Ascending aorta (tissue), 2 donors: Measurements from ENCODE around the gene CR1. TPM values are rescaled to one million over a fixed set of nuclear protein-coding genes. Genes with fewer than 3 reads are reported as not detected.

Experiments
- DNase-seq, 2 donors: peaks; one replicate each; pipeline ENCODE4 v3.0.0-alpha.2; 2019; ENCODE audit warnings: low spot score in 2 of 2
- H3K27ac ChIP-seq, 2 donors: fragments of 200-600 bp; sonication (generic); one replicate each; pipeline ENCODE4 v1.5.1; 2016 to 2017; ENCODE audit warnings: mild to moderate bottlenecking in 1 of 2
- H3K27me3 ChIP-seq: fragments of 200-600 bp; sonication (generic); one replicate; pipeline ENCODE4 v1.5.1; 2017
- H3K36me3 ChIP-seq, 2 donors: fragments of 200-600 bp; sonication (generic); one replicate each; pipeline ENCODE4 v1.5.1; 2016
- H3K4me1 ChIP-seq, 2 donors: fragments of 200-600 bp; sonication (generic); one replicate each; pipeline ENCODE4 v1.5.1; 2016 to 2017; ENCODE audit warnings: mild to moderate bottlenecking in 1 of 2
- H3K4me3 ChIP-seq, 2 donors: fragments of 200-600 bp; sonication (generic); one replicate each; pipeline ENCODE4 v1.5.1; 2016 to 2017; ENCODE audit warnings: mild to moderate bottlenecking in 1 of 2
- H3K9me3 ChIP-seq, 2 donors: fragments of 200-600 bp; sonication (generic); one replicate each; pipeline ENCODE4 v1.5.1; 2016
- CTCF ChIP-seq, 3 experiments: fragments of 200-600 bp in 2 of 3; fragments of 450-650 bp in 1 of 3; sonication (generic) in 2 of 3; IDR thresholded peaks; one replicate each; pipeline ENCODE4 v1.5.1; 2016 to 2019; ENCODE audit warnings: antibody characterized with exemption in 3 of 3, mild to moderate bottlenecking in 1 of 3, moderate library complexity in 1 of 3
- intact Hi-C: fragments of 100-400 bp; cut with DNase I; formaldehyde crosslinking; loops from one replicate; pipeline ENCODE4 v1.15.1; 2023
- total RNA-seq: library from RNA; depleted of rRNA; stranded (reverse); fragments of >200 nt; gene quantifications from one replicate; pipeline ENCODE4 v1.1.0, GENCODE V29; 2016

CR1 gene
- total RNA-seq, 1 donor from 2014 or later: 8.4 TPM

- no peak overlapping the region for H3K27ac ChIP-seq
- no peaks in the 10 kb centered on the region for H3K9me3 ChIP-seq
- no peak for DNase-seq
Observed at GRCh38 chr1:207646944-207647579, 151.1 kb downstream of the CR1 start.

GRCh38 chr1:207647671-207648333 lies 151.8 kb downstream of the CR1 start:
- intact Hi-C loops: no loop called here
- no peaks in the 10 kb centered on the region for H3K27me3 ChIP-seq
- no peak for DNase-seq
- no peak for TF ChIP-seq CTCF (IDR thresholded peaks at IDR 0.05)
- no peak overlapping the region for H3K27ac ChIP-seq
- H3K4me3 ChIP-seq: no peak overlapping the region
- no peaks in the 10 kb centered on the region for H3K36me3 ChIP-seq
- peaks cover 0 to 3% of the 10 kb centered on the region in 2 donors for H3K4me1 ChIP-seq
- no peaks in the 10 kb centered on the region for H3K9me3 ChIP-seq

More at GRCh38 chr1:207646944-207647579, 151.1 kb downstream of the CR1 start:
- intact Hi-C loops: no loop called here
- Histone ChIP-seq H3K36me3 (no peaks in the 10 kb centered on the region), H3K27me3 (no peaks in the 10 kb centered on the region), H3K4me1 (peaks cover 0 to 3% of the 10 kb centered on the region in 2 donors), H3K4me3 (no peak overlapping the region)
- TF ChIP-seq CTCF (IDR thresholded peaks at IDR 0.05): no peak

DNA sequence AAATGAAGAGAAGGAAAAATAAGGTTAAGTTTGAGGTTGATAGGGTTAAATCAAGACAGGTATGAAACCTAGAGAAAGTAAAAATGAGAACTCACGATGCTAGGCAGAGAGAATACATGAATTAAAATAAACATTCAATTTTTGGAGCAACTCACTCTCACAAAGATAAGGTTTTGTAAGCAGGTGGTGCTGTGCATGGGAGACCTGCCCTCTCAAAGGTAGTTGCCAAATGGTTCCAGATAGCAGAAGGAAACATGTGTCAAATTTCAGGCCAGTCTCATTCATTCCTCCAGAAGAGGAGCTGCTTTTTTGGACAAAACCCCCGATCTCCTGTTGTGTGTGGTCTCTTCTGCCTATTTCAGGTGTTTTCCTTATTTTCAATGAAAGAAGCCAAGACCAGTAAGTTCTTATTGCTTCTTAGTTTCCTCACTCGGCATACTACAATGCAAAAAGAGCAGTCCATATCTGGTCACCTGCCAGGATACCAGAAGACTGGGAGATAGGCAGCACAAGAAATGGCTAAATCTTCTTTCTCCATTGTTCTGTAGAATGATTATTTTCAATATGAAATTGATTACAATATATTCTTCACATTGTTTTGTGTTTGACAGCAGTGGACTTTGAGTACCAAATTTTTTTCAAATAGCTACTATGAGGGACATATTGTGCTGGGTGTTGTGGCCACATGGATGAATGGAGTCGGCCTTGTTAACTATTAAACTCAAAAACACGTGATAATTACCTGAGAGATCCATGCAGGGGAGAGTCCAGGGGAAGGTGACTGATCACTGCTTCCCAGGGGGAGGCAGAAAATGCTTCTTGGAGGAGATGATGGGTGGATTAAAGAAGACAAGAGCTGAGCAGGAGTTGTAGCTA lies 152.6 kb downstream of the CR1 start:
- Histone ChIP-seq H3K27me3 (no peaks in the 10 kb centered on the region), H3K36me3 (no peaks in the 10 kb centered on the region), H3K4me1 (peaks cover 0 to 3% of the 10 kb centered on the region in 2 donors), H3K4me3 (no peak overlapping the region), H3K9me3 (no peaks in the 10 kb centered on the region), H3K27ac (no peak overlapping the region)
- intact Hi-C loops: no loop called here
- no peak for DNase-seq
- TF ChIP-seq CTCF (IDR thresholded peaks at IDR 0.05): no peak

- DNase-seq: no peak
- no peak overlapping the region for H3K27ac ChIP-seq
- peaks cover 0 to 3% of the 10 kb centered on the region in 2 donors for H3K4me1 ChIP-seq
- no peak overlapping the region for H3K4me3 ChIP-seq
- H3K36me3 ChIP-seq: no peaks in the 10 kb centered on the region
- no peaks in the 10 kb centered on the region for H3K27me3 ChIP-seq
- H3K9me3 ChIP-seq: no peaks in the 10 kb centered on the region
- no peak for TF ChIP-seq CTCF (IDR thresholded peaks at IDR 0.05)
- intact Hi-C loops: no loop called here
Observed at GRCh38 chr1:207649210-207649753, 153.3 kb downstream of the CR1 start.

DNA sequence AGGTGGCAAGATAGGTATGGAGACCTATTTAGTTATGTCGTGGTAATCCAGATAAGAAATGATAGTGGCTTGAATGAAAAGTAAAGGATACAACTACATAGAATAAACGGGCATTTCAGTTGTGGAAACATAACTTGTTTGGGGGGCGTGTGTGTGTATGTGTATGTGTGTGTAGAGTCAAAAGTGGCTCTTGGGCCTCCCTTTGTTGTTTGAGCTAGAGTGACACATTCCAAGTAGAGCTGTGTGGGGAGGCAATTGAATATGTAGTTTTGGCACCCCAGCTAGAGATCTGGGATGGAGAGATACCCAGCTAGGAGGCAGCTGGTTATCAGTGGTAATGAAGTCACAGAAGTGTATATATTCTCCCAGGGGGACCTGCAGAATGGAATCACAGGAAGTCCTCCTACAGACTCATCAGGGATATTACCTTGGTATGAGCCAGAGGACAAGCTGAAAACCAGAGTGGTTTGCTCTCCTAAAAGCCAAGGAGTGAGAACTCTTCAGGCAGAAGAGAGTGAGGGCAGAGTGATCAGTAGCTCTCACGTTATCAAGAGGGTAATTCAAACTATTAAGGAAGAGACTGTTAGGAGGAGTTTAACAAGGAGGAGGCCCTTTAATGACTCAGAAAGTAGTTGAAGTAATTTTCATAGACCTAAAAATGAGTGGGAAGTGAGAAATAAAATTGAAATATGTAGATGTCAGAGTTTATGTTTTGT lies 154.1 kb downstream of the CR1 start:
- no peak overlapping the region for H3K27ac ChIP-seq
- no peaks in the 10 kb centered on the region for H3K36me3 ChIP-seq
- no peaks in the 10 kb centered on the region for H3K9me3 ChIP-seq
- no peak for DNase-seq
- no peaks in the 10 kb centered on the region for H3K27me3 ChIP-seq
- intact Hi-C loops: loop anchor here (10.0 kb wide), 1 partner anchor 145 kb away; no protein-coding TSS in a partner anchor
- TF ChIP-seq CTCF (IDR thresholded peaks at IDR 0.05): no peak
- no peak overlapping the region for H3K4me3 ChIP-seq
- H3K4me1 ChIP-seq: no peaks in the 10 kb centered on the region
